Stomach (tissue), 4 donors: Measurements from ENCODE around the gene JAGN1.

Experiments used
- CTCF ChIP-seq, 7 experiments: fragments of 450-650 bp in 4 of 7; fragments of 200-600 bp in 3 of 7; sonication (generic) in 3 of 7; IDR thresholded peaks; one replicate each; pipeline ENCODE4 v1.5.1; 2016 to 2019; ENCODE audit warnings: antibody characterized with exemption in 7 of 7, control low read depth in 2 of 7, mild to moderate bottlenecking in 1 of 7
- EP300 ChIP-seq: sonication (generic); formaldehyde crosslinking; IDR thresholded peaks from one replicate; pipeline ENCODE4 v1.6.1; 2017; ENCODE audit warnings: antibody characterized with exemption
- POLR2A ChIP-seq, 4 donors: fragments of 450-650 bp; IDR thresholded peaks; one replicate each; pipeline ENCODE4 v1.6.1; 2016; ENCODE audit warnings: antibody characterized with exemption in 4 of 4, control low read depth in 2 of 4, mild to moderate bottlenecking in 1 of 4, moderate library complexity in 1 of 4

GRCh38 chr3:9862391-9863057 is 27.9 kb upstream of the JAGN1 start:
- TF ChIP-seq EP300 (no peak), POLR2A (IDR thresholded peaks at IDR 0.05) (no peak), CTCF (IDR thresholded peaks at IDR 0.05) (peak in 5 of 7 experiments; percentile 7 to 62 (median 31))
